GM21619 (cell line): Measurements from ENCODE around the gene GRAMD1B.
"Not testable (repeated sequence)": the region's sequence is repeated elsewhere in the genome, so short reads cannot be mapped to it uniquely, and the experiment has no call there.

Experiments
- ATAC-seq: cut with Tn5 transposase; IDR thresholded peaks from one replicate; pipeline ENCODE4 v1.9.1; 2021; ENCODE audit not compliant: unreplicated experiment

The GRAMD1B gene

DNA sequence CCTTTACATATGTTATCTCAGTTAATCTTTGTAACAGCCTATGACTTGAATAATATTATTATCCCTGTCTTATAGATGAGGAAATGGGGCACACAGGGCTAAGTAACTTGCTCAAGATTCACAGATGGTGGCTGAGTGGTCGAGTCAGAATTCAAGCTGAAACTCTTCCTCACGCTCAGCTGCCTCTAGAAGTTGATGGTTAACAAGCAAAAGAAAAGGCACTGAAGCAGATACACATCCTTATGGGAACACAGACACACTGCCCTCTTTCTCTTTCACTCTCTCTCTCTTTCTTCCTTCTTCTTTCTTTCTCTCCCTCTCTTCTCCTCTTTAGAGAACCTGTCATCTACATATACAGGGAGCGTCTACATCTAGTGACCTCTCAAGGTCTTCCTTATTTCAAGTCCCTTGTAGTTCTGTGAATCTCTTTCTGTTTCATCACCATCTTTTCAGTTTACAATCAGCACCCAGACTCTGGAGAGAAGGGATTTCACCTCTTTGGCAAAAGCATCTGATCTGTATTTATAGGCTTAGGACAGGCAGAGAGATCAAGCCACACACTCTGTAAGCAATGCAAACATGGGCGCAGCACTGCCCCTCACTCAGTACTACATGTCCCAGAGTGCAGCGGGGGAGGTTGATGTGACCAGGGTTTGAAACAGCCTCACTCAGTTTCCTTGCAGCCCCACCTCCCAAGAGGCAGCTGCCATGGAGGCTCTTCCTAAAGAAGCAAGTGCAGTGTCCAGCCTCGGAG lies 75.7 kb downstream of the GRAMD1B start:
- ATAC-seq, result peak; percentile 71

DNA sequence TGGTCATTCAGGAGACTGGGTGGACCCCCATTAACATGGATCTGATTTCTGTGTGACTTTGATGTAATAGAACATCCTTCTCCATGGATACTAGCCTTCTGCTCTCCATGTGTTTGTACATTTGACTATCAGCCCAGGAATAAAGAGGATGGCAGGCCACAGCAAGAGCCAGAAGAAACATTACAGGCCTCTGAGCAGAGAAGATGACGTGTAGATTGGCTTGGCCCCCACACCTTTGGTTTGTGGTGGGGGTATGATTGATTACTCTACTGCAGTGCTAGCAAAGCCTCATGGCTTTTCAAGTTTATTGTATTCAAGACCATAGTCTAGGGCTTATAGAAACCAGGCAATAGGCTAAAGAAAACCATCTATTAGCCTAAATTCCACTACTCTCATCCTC lies 77.0 kb downstream of the GRAMD1B start:
- ATAC-seq, result no peak

DNA sequence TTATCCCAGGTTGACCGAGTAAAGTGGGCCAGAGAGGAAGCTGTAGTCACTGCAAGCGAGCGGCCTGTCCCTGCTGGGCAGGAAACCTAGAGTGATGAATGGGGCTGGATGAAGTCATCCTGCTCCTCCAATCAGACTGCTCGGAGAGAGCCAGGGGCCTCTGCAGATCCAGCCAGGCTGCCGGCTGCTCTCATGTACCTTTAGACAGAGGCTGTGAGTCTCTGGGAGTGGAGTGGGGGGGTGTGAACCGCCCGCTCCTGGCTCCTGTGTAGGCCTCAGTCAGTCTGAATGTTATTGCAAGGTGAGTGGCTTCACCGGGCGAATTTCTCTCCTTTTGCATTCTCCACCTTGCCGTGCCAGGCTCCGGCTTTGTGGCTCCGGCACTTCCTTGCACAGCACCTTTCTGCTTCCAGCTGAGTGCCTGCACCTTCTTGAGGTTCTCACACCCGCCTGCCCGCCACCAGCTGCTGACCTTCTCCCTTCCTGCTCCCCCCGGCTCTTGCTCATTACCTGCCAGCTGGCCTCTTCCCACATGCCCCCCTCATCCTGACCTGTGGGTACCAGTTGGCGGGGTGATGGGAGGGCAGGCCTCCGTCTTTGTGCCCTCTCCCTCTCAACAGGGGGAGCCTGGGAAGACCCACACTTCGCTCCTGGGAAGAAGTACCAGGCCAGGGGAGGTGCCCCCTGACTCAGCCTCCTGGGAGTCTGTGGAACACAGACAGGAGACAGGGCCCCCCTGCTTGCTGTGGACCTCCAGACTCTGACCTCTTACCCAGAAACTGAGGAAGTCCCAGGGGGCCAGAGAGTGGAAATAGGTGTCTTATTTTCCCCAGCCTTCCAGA lies 79.9 kb downstream of the GRAMD1B start:
- ATAC-seq, result no peak

DNA sequence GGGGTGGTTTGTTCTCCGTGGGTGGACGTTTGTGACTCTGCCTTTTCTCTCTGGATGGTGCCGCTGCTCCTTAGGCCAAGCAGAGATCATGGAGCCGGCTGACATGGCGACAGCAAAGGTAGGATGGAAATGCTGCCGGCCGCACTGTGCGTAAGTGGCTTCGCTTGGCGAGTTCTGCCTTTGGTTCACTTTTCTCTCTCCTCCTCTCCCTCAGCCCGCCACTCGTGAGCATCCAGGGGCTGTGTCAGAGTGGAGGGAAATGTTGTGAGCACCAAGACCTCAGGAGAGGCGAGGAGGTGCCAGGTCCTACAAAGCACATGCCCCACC lies 80.5 kb downstream of the GRAMD1B start:
- ATAC-seq, result no peak

DNA sequence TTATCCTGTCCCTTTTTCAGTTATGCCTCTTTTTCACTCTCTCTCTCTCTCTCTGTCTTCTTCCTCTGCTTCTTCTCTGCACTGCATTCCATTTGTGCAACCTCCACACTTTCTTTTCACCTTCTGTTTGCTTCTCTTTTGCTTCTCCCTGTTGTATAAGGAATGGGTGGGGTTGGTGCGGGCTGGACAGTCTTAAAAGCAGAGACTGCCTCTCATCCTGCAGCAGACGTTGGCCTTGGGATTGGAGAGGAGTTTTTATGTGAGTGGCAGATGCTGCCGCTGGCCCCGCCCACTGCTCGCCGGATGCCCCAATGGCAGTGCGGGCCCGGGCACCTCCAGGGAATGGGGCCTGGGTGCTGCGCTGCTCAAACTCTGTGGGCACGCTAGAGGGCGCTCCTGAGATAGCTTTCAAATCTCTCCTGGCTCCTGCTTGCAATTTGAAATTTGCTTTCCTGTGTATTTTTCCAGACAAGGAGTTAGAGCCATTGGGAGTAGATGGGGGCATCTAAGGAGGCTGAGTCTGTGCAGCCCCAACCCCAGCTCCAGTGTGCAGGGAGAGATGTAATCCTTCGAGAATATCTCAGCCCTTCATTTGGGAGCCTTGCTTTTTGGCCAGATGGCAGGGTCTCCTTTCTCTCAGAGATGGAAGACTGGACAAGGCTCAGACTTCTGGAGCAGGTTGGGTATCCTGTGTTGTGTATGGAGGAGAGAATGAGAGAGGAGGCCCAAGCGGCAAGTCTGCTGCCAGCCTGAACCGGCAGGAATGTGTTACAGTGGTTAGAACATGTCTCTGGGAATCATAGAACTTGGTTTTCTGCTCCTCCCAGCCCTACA lies 81.2 kb downstream of the GRAMD1B start:
- peak; percentile 87 for ATAC-seq

DNA sequence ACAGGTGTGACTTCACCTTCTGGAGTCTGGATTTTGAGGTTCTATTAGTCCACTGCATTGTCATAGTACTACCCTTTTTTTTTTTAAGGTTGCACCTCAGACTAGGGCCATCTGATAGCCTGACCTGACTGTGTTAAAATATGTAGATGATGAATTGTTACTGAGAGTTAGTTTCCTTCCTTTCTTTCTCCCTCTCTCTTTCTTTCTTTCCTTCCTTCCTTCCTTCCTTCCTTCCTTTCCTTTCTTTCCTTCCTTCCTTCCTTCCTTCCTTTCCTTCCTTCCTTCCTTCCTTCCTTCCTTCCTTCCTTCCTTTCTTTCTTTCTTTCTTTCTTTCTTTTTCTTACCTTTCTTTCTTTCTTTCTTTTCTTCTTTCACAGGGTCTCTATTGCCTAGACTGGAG lies 83.2 kb downstream of the GRAMD1B start:
- not testable (repeated sequence) for ATAC-seq

DNA sequence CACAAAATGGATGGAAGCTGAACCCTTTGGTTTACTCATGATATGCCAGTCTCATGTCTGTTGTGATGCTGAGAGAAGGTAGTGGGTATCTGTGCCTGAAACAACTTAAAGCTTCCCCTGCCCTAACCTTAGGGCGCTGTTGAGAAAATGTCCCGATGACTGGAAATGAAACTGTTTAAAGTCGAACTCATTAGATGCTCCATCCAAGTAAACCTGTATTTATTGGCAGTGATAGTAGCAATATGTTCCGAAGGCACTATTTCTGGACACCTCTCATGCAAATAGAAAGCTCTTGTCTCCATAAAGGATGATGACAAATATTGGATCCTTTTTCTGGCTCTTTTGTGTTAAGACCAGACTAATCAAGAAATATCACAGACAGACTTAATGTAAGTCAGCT lies 86.2 kb downstream of the GRAMD1B start:
- no peak for ATAC-seq

DNA sequence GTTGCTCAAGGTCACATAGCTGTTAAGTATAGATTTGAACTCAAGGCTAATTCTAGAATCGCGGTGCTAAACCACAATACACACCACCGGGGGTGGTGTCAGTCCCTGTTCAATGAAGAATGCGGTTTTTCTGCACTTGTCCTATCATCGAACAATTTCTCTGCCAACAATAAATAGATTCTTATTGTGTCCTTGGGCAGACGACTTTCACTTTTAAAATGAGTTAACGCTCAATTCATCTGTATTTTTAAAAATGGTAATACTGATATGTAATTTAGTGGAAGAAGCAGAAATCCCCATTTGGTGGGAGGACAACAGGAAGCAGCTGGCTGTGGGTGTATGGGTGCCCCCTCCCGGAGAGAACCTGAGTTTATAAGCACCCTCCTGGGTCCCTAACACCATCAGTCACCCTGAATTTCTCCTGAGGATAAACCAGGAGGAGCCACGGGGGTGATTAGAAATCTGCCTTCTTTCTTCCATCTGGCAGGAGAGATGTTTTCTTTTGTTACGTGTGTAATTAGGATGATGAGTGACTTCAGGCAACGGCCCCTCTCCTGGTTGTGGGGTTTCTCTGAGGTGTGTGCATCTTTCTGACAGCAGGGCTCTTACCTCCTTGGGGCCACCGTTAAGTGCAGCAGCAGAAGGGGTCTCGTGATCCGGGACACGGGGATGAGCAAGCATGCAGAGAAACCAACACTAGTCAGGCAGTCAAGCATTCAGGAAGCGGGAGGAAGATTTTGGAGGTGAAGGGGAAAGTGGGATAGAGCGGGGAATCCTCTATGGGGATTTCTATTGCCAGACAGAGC lies 87.7 kb downstream of the GRAMD1B start:
- no peak for ATAC-seq

DNA sequence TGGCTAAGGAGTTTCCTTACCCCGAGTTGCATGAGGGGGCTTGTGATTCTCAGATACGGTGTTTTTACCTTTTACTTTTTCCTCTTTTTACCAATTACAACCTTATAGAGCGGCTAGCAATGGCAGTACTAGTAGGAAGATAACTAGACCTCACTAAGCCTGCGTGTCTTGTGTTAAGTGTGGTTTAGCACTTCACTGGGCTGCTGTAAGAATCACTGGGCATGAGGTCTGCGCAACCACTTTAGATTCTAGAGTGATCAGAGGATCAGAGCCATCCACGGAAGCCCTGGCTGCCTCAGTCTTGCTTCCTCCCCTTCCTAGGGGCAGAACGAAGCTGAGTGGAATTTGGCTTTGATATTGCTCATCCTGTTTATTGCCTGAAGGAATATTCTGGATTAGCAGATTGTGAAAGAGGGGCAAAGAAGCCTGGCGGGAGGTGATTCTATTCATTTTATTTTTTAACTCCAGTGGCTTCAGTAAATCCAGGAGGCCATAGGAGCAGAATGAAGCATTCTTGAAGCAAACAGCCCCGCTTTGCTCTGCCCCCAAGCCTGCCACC lies 88.5 kb downstream of the GRAMD1B start:
- ATAC-seq, result no peak

DNA sequence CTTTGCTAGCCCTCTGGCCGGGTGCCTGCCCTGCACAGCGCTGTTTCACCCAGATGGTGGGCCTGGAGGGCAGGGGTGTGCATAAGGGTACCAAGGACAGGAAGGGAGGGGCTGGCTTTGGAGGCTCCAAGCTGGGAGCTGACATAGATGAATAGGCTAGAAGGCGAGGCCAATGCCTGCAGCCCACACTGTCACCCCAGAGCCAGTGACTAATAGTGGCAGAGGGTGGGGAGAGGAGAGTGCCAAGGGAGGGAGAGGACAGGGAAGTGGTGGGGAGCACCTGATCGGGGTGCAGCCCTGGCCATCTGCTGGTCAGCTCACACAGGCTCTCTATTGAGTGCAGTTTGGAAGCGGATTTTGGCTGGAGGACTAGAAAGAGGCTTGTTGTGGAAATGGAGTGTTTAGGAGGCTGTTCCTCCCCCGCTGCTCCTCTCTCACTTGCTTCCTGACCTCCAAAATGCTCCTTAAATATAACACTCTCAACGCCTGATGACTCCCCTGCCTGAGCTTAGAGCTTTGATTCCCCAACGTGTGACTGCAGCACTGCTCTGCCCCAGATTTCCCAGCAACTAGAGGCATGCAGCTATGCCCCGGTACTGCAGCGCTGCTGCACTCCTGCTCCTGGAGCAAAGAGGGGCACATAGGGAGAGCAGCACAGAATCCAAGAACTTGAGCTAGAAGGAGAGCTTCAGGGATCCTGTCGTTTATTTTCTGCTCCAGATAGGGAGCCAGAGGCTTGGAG lies 89.2 kb downstream of the GRAMD1B start:
- no peak for ATAC-seq

DNA sequence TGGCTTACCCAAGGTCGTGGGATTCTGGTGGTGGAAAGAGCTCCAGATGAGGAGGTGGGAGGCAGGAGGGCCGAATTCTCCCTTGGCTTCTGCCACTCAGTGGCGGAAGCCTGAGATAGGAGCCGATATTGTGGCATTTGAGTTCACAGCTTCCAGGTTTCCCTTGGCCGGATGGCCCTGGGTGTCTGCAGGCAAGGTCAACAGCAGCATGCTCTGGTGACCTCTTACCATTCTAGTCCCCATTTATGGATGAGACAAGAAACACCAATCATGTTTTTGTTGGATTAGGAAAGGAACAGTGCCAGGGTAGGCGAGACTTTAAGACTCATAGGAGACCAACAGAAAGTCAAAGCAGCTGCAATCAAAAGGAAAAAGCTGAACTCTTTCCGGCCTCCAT lies 89.7 kb downstream of the GRAMD1B start:
- ATAC-seq, result no peak

DNA sequence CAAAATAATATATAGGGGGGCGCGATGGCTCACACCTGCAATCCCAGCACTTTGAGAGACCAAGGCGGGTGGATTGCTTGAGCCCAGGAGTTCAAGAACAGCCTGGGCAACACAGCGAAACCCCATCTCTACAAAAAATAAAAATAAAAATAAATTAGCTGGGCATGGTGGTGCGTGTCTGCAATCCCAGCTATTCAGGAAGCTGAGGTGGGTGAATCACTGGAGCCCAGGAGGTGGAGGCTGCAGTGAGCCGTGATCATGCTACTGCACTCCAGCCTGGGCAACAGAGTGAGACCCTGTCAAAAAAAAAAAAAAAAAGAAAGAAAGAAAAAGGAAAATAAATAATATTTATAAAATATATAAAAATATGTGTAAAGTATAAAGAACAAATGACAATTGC lies 90.4 kb downstream of the GRAMD1B start:
- not testable (repeated sequence) for ATAC-seq

DNA sequence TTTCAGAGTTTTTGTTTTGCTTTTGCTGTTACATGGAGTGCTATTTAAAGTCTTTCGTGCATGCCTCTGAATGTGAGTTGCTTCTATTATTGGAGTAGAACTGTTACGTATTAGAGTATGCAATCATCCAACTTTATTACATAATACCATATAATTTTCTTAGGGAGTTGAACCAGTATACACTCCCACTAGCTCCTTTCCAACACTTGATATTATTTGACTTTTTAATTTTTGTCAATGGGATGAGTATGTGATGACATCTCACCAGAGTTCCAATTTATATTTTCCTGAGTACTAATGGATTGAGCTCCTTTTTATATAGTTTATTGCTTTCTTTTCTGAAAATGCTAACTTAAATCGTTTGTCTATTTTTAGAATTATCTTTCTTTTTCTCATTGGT lies 90.9 kb downstream of the GRAMD1B start:
- no peak for ATAC-seq

DNA sequence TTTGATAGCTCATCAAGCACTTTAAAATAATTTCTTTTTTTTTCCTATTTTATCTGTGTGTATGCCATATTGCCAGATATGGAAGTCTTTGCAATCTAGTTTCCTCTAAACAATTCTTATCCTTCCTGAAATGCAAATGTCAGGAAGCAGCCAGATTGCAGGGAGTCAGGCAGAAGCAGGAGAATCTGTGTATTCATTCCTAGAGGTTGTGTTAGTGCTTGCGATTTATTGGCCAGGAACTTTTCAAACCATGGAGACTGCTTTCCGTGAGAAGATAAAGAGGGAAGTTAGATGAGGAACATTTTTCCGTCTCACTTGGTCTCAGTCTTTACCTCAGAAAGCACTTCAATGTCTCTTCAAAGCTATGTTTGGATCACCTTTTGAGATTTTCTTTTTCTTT lies 91.9 kb downstream of the GRAMD1B start:
- no peak for ATAC-seq

DNA sequence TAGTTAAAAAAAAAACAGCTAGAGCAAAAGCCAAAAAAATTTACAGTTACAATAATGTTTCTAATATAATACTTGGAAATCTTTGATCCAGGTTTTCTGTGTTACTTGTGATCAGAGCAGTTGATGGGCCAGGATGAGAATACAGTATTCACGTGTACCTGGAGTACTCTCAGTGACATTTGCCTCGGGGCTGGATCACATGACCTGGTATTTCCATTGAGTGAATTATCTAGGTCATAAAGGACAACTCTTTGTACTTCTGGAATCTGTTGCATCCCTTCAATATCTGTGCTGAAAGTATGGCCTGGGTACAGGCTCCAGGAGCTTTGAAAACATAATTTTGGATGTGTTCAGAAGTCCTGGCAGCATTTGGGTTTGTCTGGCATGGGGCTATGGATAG lies 93.5 kb downstream of the GRAMD1B start:
- no peak for ATAC-seq

DNA sequence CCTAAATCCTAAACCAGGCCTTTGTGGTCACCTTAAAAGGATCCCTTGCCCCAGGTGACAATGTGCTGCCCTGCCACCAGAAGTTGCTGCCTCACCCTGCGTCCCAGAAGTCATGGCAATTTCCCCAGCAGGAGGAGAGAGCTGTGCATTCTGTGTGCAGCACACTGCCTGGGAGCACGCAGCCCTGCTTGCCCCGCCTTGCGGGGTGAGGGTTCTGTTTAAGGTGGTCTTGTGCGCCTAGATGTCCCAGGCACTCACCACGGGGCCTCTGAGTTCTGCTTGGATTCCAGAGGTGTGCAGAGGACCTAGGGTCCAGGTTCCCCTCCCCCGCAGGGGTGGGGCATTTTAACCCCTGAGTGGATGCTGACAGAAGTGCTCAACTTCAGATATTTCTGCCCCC lies 95.0 kb downstream of the GRAMD1B start:
- ATAC-seq, result no peak

DNA sequence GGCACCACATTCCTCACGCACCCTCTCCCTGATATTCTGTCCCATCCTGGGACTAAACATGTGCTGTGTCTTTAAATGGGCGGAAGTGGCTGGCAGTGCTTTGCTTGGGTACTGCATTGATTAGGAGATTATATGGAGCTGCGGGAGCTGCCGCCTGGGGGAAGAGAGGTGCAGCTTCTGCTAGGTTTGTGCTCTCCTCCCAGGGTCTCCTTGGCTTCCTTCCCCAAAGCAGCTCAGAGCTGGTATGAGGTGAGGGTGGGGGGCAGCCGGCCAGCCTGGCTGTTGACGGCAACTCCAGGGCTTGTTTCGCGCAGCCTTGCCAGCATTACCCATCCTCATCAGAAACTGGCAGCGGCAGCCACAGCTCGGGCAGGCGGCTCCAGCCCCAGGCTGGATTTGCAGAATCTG lies 95.4 kb downstream of the GRAMD1B start:
- ATAC-seq, result no peak

DNA sequence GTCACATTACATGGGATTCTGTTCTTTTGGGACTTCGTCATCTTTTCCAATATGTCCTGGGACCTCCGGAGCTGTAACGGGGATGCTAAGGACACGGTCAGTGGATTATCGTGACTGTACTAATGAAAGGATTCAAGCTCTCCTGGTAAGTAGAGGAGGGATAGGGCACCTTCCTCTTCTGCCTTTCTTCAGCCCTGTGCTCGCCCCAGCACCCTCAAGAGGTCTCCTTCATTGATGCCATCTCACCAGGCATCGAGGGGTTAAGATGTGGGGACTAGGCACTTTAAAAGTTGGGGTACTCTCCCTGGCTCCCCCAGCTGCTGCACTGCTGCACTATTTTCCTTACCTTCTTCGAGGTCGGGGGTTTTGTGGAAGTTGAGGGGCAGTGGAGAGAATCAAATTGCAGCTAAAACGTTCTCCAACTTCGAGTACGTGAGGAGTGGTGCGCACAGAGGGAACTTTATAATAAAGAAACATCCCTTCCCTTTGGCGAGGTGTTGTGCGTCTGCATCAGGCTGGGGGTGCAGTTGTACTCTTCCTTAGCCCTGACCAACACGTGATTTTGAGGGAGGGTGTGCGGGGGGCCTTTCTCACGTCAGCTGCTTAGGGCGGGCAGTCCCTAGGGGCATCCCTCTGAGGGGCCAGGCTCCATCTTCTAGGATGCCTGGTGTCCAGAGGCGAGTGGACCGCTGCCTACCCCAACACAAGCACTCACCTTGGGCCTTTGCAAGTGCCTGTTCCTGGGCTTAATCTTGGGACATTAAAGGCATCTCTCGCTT lies 96.1 kb downstream of the GRAMD1B start:
- ATAC-seq, result no peak

DNA sequence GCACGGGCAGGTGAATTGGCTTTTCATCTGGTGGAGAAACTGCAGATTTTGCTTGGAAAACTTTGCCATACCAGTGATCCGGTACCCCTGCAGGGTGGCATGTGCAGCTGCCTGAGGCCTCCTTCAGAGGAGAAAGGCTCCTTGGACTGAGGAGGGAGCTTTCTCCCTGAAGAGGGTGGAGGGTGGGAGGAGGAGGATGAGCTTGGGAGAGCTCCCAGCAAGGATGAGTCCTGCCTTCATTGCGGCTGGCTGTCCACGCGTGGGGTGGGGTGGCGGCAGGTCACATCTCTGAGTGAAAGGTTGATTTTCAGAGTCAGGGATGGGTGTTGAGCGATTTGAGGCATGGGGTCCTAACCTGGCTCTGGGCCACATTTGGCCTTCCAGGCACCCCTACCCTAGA lies 96.8 kb downstream of the GRAMD1B start:
- ATAC-seq, result no peak
